T-cell (primary cell): ENCODE results near the gene RTN3. TPM values are rescaled to one million over a fixed set of nuclear protein-coding genes. Genes with fewer than 3 reads are reported as not detected.

Experiments
- ATAC-seq, 4 experiments: fragments of 200-7000 bp in 3 of 4; fragments of 150-1000 bp in 1 of 4; cut with Tn5 transposase; replicated peaks in 1 of 4; 1 replicate in 3 of 4; 2 replicates in 1 of 4; pipeline ENCODE4 v1.10.0; 2021; ENCODE audit warnings: moderate library complexity in 3 of 4, mild to moderate bottlenecking in 2 of 4, moderate number of reproducible peaks in 1 of 4
- CTCF ChIA-PET, 2 donors: fragments of 300-600 bp; sonication (Branson Sonifier 250); formaldehyde crosslinking; loops; one replicate each; lab custom pipeline; 2022; ENCODE audit warnings: antibody characterized with exemption in 2 of 2; lab: Charles Lee
- POLR2A ChIA-PET, 2 donors: fragments of 300-600 bp; sonication (Branson Sonifier 250); formaldehyde crosslinking; loops; one replicate each; lab custom pipeline; 2022; ENCODE audit warnings: antibody characterized with exemption in 2 of 2; lab: Charles Lee
- DNase-seq, 35 experiments: peaks; one replicate each; pipeline versions ENCODE4 v3.0.0 to v3.0.0-alpha.2; 2013 to 2023
- H3K27ac ChIP-seq: one replicate; pipeline ENCODE4 v1.5.1; 2013; ENCODE audit warnings: low read length
- H3K27me3 ChIP-seq, 2 experiments: replicated peaks in 1 of 2; 1 replicate in 1 of 2; 2 replicates in 1 of 2; pipeline versions ENCODE4 v1.6.1 to v1.7.0; 2013; ENCODE audit warnings: low read length in 1 of 2, mixed read lengths in 1 of 2; ENCODE audit not compliant: control insufficient read depth in 2 of 2, insufficient read depth in 2 of 2; ENCODE audit errors: extremely low read depth in 1 of 2
- H3K36me3 ChIP-seq, 2 donors: 1 replicate in 1 of 2; 2 replicates in 1 of 2; pipeline versions ENCODE4 v1.6.1 to v1.7.0; 2013; ENCODE audit warnings: low read length in 1 of 2; ENCODE audit not compliant: control insufficient read depth in 2 of 2, insufficient read depth in 1 of 2; ENCODE audit errors: extremely low read depth in 1 of 2
- H3K4me1 ChIP-seq, 2 experiments: 1 replicate in 1 of 2; 2 replicates in 1 of 2; pipeline versions ENCODE4 v1.6.1 to v1.7.0; 2013; ENCODE audit warnings: low read length in 2 of 2, mixed read lengths in 1 of 2; ENCODE audit not compliant: insufficient read depth in 2 of 2, control insufficient read depth in 1 of 2; ENCODE audit errors: extremely low read depth in 1 of 2
- H3K4me3 ChIP-seq, 2 donors: 1 replicate in 1 of 2; 2 replicates in 1 of 2; pipeline versions ENCODE4 v1.5.1 to v1.7.0; 2013; ENCODE audit warnings: mild to moderate bottlenecking in 2 of 2, low read length in 1 of 2, moderate library complexity in 1 of 2; ENCODE audit not compliant: control insufficient read depth in 1 of 2; ENCODE audit errors: extremely low read depth in 1 of 2
- H3K9me3 ChIP-seq: 2 replicates; pipeline ENCODE4 v1.7.0; 2013
- H3K27ac Mint-ChIP-seq, 2 donors: one replicate each; pipeline ENCODE4 v1.8.0; 2020 to 2021; ENCODE audit warnings: mild to moderate bottlenecking in 2 of 2, mixed read lengths in 2 of 2
- H3K27me3 Mint-ChIP-seq, 2 donors: one replicate each; pipeline ENCODE4 v1.8.0; 2021 to 2022; ENCODE audit warnings: mixed read lengths in 2 of 2
- H3K36me3 Mint-ChIP-seq: one replicate; pipeline ENCODE4 v1.8.0; 2021; ENCODE audit warnings: mixed read lengths
- H3K4me1 Mint-ChIP-seq, 3 donors: one replicate each; pipeline ENCODE4 v1.8.0; 2020 to 2022; ENCODE audit warnings: mixed read lengths in 3 of 3, mild to moderate bottlenecking in 1 of 3
- H3K4me3 Mint-ChIP-seq, 3 donors: one replicate each; pipeline ENCODE4 v1.8.0; 2020 to 2022; ENCODE audit warnings: mild to moderate bottlenecking in 3 of 3, mixed read lengths in 3 of 3, moderate library complexity in 3 of 3
- H3K9me3 Mint-ChIP-seq, 3 donors: one replicate each; pipeline ENCODE4 v1.8.0; 2020 to 2022; ENCODE audit warnings: mixed read lengths in 3 of 3
- WGBS: methylation state at CpG from one replicate; pipeline ENCODE4 v1.1.5; 2013; ENCODE audit warnings: missing lambda C conversion rate; ENCODE audit not compliant: insufficient coverage; 5-methylcytosine and 5-hydroxymethylcytosine counted together
- total RNA-seq, 35 experiments: library from RNA in 6 of 35; stranded (reverse) in 6 of 35; fragments of 120-200 nt in 1 of 35; gene quantifications; one replicate each; pipeline versions ENCODE4 v1.2.1 to v1.2.4 and lab custom pipeline; 2013 to 2026

RTN3 gene
- total RNA-seq, 5 donors from 2014 or later (not counting 1 experiment from before 2014, with no cell fraction given), result 25.0 to 39.7 (median 34.9) TPM

DNA sequence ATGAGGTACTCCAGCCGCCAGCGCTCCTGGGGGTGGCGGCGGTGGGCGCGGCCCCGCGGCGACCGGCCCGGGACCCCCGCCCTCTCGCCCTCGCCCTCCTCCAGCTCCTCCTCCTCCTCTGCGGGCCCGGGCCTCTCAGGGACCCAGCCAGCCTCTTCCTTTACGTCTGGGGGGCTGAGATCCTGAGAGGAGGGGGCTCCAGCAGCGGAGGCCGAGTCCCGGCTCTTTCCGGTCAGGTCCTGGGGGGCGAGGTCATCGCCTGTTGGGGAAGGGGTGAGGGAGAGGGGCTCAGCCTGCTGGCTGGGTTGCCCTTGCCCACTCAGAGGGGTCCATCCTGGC is 83.0 kb downstream of the RTN3 start:
- Histone ChIP-seq H3K4me3 (no peak overlapping the region), H3K36me3 (no peaks in the 10 kb centered on the region), H3K27ac (no peak overlapping the region), H3K4me1 (peaks cover 0 to 13% of the 10 kb centered on the region in 2 experiments), H3K27me3 (peaks cover 0 to under 1% of the 10 kb centered on the region in 2 experiments), H3K9me3 (no peaks in the 10 kb centered on the region)
- peaks cover 0 to 2% of the 10 kb centered on the region in 2 donors for H3K27me3 Mint-ChIP-seq
- ATAC-seq (no peak), DNase-seq (no peak)
- POLR2A ChIA-PET, result no interaction called here
- H3K4me3 Mint-ChIP-seq, result no peak overlapping the region
- CTCF ChIA-PET, result no interaction called here
- 100% methylated on average over 2 of the region's 23 CpGs for whole genome bisulfite sequencing
- H3K9me3 Mint-ChIP-seq, result no peaks in the 10 kb centered on the region
- peaks cover 6 to 9% (median 8%) of the 10 kb centered on the region in 3 donors for H3K4me1 Mint-ChIP-seq
- H3K36me3 Mint-ChIP-seq, result no peaks in the 10 kb centered on the region
- no peak overlapping the region for H3K27ac Mint-ChIP-seq

- no peak for DNase-seq
- no peak for ATAC-seq
- Mint-ChIP-seq H3K9me3 (no peaks in the 10 kb centered on the region), H3K27me3 (peaks cover 0 to 4% of the 10 kb centered on the region in 2 donors), H3K4me3 (no peak overlapping the region), H3K4me1 (peaks cover 6 to 10% (median 9%) of the 10 kb centered on the region in 3 donors), H3K36me3 (no peaks in the 10 kb centered on the region), H3K27ac (no peak overlapping the region)
- CTCF ChIA-PET, result no interaction called here
- peaks cover 0 to 19% of the 10 kb centered on the region in 2 experiments for H3K4me1 ChIP-seq
- H3K27ac ChIP-seq, result no peak overlapping the region
- peaks cover 0 to 7% of the 10 kb centered on the region in 2 experiments for H3K27me3 ChIP-seq
- H3K4me3 ChIP-seq, result no peak overlapping the region
- no peaks in the 10 kb centered on the region for H3K36me3 ChIP-seq
- 97% methylated on average over 20 of the region's 30 CpGs for WGBS
- H3K9me3 ChIP-seq, result no peaks in the 10 kb centered on the region
- POLR2A ChIA-PET, result no interaction called here
Observed at GRCh38 chr11:63764679-63765647, 83.7 kb downstream of the RTN3 start.

- peaks cover 0 to 15% of the 10 kb centered on the region in 2 experiments for H3K27me3 ChIP-seq
- no peak for DNase-seq
- no peaks in the 10 kb centered on the region for H3K9me3 Mint-ChIP-seq
- H3K4me1 ChIP-seq, result peaks cover 0 to 22% of the 10 kb centered on the region in 2 experiments
- H3K4me1 Mint-ChIP-seq, result peaks cover 8 to 13% (median 9%) of the 10 kb centered on the region in 3 donors
- ATAC-seq, result no peak
- H3K27ac Mint-ChIP-seq, result no peak overlapping the region
- CTCF ChIA-PET, result no interaction called here
- H3K4me3 ChIP-seq, result no peak overlapping the region
- 91% methylated on average over 14 of the region's 18 CpGs for WGBS
- H3K27me3 Mint-ChIP-seq, result peaks cover 0 to 8% of the 10 kb centered on the region in 2 donors
- peak overlapping the region in 1 of 3 donors; percentile 98 for H3K4me3 Mint-ChIP-seq
- POLR2A ChIA-PET, result no interaction called here
- H3K36me3 Mint-ChIP-seq, result no peaks in the 10 kb centered on the region
- H3K27ac ChIP-seq, result no peak overlapping the region
- H3K9me3 ChIP-seq, result no peaks in the 10 kb centered on the region
- H3K36me3 ChIP-seq, result no peaks in the 10 kb centered on the region
Observed at GRCh38 chr11:63765688-63766241, 84.5 kb downstream of the RTN3 start.

- WGBS, result 100% methylated on average over 4 of the region's 7 CpGs
- peaks cover 3 to 24% of the 10 kb centered on the region in 2 experiments for H3K27me3 ChIP-seq
- Mint-ChIP-seq H3K4me1 (peaks cover 8 to 13% (median 9%) of the 10 kb centered on the region in 3 donors), H3K27ac (peak overlapping the region in 1 of 2 donors; percentile 6), H3K9me3 (no peaks in the 10 kb centered on the region), H3K27me3 (peaks cover 3 to 13% of the 10 kb centered on the region in 2 donors), H3K4me3 (peak overlapping the region; percentile 86 to 98 (median 96)), H3K36me3 (no peaks in the 10 kb centered on the region)
- H3K27ac ChIP-seq, result no peak overlapping the region
- CTCF ChIA-PET, result interaction anchor here (1.2 to 1.5 kb wide), 2 partner anchors 70 to 286 kb away, joined by 4 to 5 read pairs; no protein-coding TSS in a partner anchor
- H3K9me3 ChIP-seq, result no peaks in the 10 kb centered on the region
- DNase-seq (no peak), ATAC-seq (no peak)
- peaks cover 0 to 22% of the 10 kb centered on the region in 2 experiments for H3K4me1 ChIP-seq
- no peaks in the 10 kb centered on the region for H3K36me3 ChIP-seq
- no peak overlapping the region for H3K4me3 ChIP-seq
- POLR2A ChIA-PET, result interaction anchor here in 1 of 2 donors (0.6 kb wide), 1 partner anchor 12 kb away, joined by 6 read pairs; no protein-coding TSS in a partner anchor
Observed at GRCh38 chr11:63766531-63767235, 85.4 kb downstream of the RTN3 start.

GRCh38 chr11:63767267-63767564 is 85.9 kb downstream of the RTN3 start:
- Histone ChIP-seq H3K9me3 (no peaks in the 10 kb centered on the region), H3K36me3 (no peaks in the 10 kb centered on the region), H3K27ac (no peak overlapping the region), H3K4me1 (peaks cover 0 to 22% of the 10 kb centered on the region in 2 experiments), H3K27me3 (peaks cover 3 to 25% of the 10 kb centered on the region in 2 experiments), H3K4me3 (peak overlapping the region; percentile 71 to 98)
- Mint-ChIP-seq H3K27me3 (peaks cover 3 to 16% of the 10 kb centered on the region in 2 donors), H3K27ac (peak overlapping the region; percentile 76 to 90), H3K4me1 (peaks cover 8 to 13% (median 9%) of the 10 kb centered on the region in 3 donors), H3K36me3 (no peaks in the 10 kb centered on the region), H3K9me3 (no peaks in the 10 kb centered on the region), H3K4me3 (peak overlapping the region; percentile 86 to 98 (median 96))
- 28% methylated on average over 4 of the region's 4 CpGs for WGBS
- ATAC-seq (no peak), DNase-seq (no peak)
- POLR2A ChIA-PET, result interaction anchor here in 1 of 2 donors (0.6 kb wide), 1 partner anchor 13 kb away, joined by 6 read pairs; no protein-coding TSS in a partner anchor
- CTCF ChIA-PET, result interaction anchor here (0.7 to 1.5 kb wide), 3 partner anchors 38 to 287 kb away, joined by 4 to 5 read pairs (median 4); no protein-coding TSS in a partner anchor
